HG03103 (cell line): ENCODE measurements around the gene PRELID2.
A peak's percentile ranks its signal among the peaks of the same experiment; 100 is the strongest.
"Not testable (repeated sequence)": the region's sequence is repeated elsewhere in the genome, so short reads cannot be mapped to it uniquely, and the experiment has no call there.

ENCODE experiments used
- ATAC-seq: cut with Tn5 transposase; IDR thresholded peaks from one replicate; pipeline ENCODE4 v1.9.1; 2021; ENCODE audit warnings: low read depth; ENCODE audit not compliant: unreplicated experiment

PRELID2 gene

DNA sequence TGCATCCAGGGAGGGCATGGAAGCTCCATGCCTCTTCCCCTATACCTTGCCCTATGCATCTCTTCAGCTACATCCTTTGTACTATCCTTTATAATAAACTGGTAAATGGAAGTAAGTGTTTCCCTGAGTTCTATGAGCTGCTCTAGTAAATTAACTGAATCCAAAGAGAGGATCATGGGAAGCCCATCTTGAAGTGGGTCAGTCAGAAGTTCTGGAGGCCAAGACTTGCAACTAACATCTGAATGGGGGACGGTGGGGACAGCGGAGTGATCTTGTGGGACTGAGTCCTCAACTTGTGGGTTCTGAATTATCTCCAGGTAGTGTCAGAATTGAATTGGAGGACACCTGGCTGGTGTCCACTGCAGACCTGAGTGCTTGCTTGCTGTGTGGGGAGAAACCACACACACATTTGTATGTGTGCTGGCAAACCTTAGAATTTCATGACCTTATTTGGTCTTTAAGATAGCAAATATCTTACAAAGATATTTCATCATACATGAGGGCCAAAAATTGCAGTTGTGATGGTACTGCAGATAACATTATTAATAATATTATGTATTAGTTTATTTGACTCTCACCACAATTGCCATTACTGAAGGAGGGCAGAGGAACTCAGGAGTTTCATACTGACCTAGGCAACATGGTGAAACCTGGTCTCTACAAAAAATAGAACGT, 5.5 kb upstream of the PRELID2 start:
- ATAC-seq = no peak

DNA sequence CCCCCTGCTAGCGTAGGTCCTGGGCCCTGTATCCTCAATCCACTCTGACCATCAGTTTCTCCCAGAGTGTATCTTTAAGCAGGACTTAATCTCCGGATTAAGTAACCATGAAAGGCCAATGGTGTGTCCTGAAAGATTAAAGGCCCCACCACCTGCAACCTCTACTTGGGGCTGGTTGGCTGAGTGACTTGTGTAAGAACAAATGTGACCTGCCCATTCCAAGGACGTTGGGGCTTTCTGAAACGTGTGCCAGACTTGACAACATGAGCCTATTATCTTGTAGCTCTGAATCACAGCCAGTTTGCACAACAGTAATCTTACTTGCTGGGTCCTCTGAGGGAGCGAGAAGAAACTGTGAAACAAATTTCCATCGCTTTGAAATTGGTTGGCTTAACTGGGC, 3.1 kb upstream of the PRELID2 start:
- no peak for ATAC-seq

GRCh38 chr5:145836241-145836640, 1.1 kb upstream of the PRELID2 start:
- not testable (repeated sequence) for ATAC-seq

GRCh38 chr5:145835848-145836239, 702 bp upstream of the PRELID2 start:
- ATAC-seq = no peak

DNA sequence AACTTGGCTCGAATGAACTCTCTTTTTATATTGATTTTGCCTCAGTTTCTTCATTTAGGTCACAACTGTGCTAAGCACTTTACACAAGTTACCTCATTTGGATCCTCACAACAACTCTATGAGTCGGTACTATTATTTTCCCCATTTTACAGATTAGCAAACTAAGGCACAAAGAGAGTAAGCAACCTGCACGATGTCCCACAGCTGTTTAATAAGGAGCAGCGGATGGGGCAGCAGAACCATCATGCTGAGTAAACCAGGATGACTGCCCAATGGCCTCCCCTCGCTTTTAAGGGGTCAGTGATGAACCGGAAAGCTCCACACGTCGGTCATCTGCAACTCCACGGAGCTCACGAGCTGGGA, 607 bp downstream of the PRELID2 start:
- no peak for ATAC-seq

GRCh38 chr5:145833631-145834200, 1.4 kb downstream of the PRELID2 start:
- ATAC-seq = no peak

GRCh38 chr5:145830594-145830993, 4.5 kb downstream of the PRELID2 start:
- ATAC-seq = no peak

DNA sequence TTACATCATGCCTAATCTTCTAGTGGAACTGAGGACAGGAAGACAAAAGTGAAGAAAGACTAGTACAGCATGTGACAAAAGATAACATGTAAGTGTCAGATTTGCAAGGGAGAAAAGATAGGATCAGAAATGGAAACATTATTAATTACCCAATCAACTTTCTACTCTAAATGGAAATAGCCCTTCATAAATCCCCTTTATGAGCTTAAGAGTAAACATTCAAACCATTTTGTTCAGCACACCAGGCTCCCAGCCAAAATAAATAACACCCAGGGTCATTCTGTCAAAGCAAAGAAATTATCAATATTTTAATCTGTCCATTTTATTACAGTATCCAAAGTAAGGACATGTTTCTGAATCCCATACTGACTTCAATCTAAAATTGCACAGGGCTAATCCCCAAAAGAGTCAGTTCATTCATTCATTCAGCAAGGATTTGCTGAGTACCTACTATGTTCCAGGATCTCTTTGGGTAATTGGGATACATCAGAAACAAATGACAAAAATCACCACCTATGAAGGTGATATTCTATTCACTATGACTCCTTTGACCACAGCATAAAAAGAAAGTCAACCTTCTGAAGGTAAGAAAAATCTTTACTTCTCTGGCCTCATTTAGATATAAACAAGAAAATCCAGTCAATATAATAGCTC, 5.3 kb downstream of the PRELID2 start:
- ATAC-seq = no peak

DNA sequence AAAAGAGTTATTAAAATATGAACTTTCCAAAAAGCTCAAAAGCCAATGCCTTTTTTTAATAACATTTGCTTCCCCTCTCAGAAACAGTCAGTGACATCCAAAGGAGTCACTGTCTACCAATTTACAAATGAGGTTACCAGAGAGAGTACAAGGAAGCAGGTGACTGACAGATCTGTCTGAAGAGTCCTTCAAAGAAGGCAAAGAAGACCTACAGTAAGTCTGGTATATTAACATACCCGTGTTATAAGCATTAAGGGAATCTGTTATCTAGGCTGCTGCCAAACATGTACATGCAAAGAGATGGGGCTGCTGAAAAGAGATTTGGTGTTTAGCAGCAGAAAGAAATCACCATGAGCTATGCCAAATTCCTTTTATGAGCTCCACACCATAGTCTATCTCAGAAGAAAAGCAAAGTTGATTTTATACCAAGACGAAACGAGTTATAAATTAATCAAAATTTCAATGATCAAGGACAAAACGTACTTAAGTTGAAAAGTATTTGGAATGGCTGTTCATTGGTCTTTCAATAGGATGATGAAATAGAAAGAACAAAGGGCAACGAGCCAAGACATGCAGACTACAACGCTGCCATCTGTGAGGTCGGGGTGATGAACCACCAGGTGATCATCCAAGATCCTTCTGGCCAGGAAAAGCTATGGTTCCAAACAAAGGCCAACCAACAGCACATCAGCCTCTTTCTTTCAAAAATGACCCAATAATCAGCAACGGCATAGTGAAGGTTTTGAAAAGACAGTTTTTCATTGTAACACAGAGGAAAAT, 8.1 kb downstream of the PRELID2 start:
- no peak for ATAC-seq

GRCh38 chr5:145825751-145826180, 9.4 kb downstream of the PRELID2 start:
- ATAC-seq = peak; percentile 64

DNA sequence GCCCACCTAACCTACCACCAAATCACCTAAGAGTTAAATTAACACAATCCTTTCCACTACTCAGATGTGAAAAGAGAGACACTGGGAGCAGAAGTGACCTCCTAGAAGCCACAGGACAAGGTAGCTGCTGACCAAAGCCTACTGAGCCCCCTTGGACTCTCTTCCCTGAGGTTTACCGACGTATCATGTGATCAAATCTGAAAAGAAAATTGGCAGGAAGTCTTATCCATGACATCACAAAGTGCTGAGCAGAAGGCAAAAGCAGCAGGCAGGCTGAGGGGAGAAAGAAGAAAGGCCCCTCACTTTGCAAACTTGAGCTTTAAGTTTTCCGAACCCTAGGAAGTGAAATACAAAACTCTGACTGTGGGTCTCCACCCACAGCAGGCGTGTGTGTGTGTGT, 11.1 kb downstream of the PRELID2 start:
- no peak for ATAC-seq

DNA sequence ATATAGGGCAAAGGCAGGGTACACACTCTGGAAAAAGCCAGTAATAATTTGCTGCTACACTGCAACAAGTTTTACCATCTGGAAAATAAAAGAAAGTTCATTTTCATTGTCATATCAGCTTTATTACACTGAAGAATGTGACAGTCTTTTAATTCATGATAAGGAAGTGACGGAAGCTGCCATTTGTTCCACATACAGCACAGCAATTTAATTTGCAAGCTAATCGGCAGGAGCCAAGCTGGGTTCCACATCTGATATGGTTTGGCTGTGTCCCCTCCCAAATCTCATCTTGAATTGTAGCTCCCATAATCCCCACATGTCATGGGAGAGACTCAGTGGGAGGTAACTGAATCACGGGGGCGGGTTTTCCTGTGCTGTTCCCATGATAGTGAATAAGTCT, 16.5 kb downstream of the PRELID2 start:
- ATAC-seq = no peak

- ATAC-seq = no peak
These were observed 22.3 kb downstream of the PRELID2 start for GRCh38 chr5:145812877-145813276.

DNA sequence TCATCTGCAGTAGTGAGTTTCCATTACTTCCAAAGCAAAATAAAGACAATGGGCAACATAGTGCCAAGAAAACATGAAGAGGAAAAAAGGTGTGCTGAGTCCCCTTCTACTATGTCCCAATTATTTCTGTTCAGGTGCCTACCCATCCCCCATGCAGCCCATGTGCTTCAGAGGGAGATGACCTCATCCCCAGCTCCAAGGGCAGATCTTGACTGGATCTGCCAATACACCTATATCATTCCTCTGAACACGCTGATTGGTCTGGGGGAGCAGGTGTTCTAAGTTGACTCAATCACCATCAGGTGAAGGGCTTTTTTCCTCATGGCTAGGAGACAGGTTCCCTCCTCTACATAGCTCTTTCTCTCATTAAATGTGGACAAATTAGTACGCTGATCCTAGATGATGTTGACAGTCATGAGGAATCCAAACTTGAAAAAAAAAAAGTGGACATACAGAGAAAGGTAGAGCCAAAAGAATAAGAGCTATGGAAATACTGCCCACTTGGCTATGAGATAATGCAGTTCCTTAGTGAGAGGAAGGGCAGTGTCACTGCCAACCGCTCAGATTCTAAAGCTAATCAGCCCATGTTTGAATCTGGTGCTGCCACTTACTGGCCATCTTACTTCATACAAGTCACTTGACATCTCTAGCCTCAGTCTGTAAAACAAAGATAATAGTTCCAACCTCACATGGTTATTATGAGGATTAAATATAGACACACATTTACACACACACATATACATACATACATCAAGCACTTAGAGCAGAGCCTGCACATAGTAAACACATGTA, 23.1 kb downstream of the PRELID2 start:
- ATAC-seq = no peak

DNA sequence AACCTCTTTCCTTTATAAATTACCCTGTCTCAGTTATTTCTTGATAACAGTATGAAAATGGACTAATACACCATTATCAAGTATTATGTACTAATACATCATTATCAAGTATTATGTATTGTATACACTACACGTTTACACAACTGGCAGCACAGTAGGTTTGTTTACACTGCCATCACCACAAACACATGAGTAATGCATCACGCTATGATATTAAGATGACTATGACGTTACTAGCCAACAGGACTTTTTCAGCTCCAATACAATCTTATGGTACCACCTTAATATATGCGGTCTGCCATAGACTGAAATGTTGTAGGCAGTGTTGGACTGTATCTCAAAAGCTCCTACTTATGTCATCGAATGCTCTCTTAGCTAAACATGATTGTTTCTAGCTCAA, 28.2 kb downstream of the PRELID2 start:
- no peak for ATAC-seq

- ATAC-seq = no peak
These were observed 29.3 kb downstream of the PRELID2 start for GRCh38 chr5:145805819-145806218.

GRCh38 chr5:145804701-145805100, 30.4 kb downstream of the PRELID2 start:
- ATAC-seq = no peak

- ATAC-seq = no peak
These were observed 31.8 kb downstream of the PRELID2 start for GRCh38 chr5:145803112-145804004.

DNA sequence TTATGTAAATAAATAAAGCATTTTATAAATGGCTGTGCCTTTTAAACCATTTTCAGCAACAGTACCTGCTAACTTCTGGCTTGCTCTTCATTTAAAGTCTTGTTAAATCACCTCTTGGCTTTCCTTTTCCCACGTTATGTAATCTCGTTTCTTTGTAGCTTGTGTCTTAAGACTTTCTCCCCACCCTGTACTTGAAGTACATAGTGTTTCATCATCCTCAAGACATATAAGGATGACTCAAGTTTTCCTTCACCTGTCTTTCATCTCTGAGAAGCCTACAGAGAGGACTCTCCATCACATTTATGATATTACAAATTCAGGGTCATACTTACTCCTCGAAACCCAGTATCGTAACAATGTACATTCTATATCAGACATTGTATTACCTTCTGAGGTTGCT, 33.9 kb downstream of the PRELID2 start:
- no peak for ATAC-seq

DNA sequence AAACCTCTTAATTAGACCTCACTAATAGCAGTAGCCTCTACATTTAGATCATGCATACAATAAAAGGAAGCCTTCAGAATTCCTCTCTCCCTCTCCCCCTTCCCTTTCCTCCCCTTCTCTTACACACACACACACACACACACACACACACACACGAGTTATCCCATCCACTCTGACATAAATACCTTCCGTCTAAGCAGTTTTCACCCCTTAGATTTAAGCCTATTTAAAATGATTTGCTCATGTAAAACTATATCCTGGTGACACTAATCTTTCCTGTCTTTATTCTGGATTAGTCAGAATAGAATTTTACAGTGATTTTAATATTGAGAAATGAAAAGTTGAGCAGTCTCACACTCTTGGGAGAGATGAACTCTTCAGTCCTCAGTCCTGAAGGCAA, 35.0 kb downstream of the PRELID2 start:
- no peak for ATAC-seq
